Measurements from ENCODE around the gene LSM14B. TPM values are rescaled to one million over a fixed set of nuclear protein-coding genes. Genes with fewer than 3 reads are reported as not detected.

LSM14B gene
- total RNA-seq, 6 experiments from 2014 or later, result 9.5 to 19.8 (median 14.2) TPM

DNA sequence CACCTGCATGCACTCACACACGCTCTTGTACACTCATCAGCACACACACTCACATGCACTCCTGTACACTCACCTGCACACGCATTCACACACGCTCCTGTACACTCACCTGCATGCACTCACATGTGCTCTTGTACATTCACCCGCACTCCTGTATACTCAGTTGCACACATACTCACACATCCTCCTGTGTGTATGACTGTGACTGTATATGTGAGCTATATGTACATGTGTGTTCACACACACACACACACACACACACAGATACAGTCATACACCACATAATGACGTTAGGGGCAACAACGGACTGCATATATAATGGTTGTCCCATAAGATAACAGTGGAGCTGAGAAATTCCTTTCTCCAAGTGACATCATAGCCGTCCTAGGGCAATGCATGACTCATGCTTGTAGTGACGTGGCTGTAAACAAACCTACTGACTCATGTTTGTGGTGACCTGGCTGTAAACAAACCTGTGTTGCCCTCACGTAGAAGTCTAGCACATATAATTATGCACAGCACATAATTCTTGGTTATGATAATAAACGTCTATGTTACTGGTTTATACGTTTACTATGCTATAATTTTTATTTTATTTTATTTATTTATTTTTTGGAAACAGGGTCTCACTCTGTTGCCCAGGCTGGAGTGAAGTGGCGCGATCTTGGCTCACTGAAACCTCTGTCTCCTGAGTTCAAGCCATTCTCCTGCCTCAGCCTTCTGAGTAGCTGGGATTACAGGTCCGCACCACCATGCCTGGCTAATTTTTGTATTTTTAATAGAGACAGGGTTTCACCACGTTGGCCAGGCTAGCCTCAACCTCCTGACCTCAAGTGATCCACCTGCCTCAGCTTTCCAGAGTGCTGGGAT is 33.8 kb upstream of the LSM14B start:
- no peak for TF ChIP-seq POLR2A (IDR thresholded peaks at IDR 0.05)
- TF ChIP-seq, protein P1, sequence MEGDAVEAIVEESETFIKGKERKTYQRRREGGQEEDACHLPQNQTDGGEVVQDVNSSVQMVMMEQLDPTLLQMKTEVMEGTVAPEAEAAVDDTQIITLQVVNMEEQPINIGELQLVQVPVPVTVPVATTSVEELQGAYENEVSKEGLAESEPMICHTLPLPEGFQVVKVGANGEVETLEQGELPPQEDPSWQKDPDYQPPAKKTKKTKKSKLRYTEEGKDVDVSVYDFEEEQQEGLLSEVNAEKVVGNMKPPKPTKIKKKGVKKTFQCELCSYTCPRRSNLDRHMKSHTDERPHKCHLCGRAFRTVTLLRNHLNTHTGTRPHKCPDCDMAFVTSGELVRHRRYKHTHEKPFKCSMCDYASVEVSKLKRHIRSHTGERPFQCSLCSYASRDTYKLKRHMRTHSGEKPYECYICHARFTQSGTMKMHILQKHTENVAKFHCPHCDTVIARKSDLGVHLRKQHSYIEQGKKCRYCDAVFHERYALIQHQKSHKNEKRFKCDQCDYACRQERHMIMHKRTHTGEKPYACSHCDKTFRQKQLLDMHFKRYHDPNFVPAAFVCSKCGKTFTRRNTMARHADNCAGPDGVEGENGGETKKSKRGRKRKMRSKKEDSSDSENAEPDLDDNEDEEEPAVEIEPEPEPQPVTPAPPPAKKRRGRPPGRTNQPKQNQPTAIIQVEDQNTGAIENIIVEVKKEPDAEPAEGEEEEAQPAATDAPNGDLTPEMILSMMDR (IDR thresholded peaks at IDR 0.05), result no peak
- Histone ChIP-seq H3K36me3 (no peaks in the 10 kb centered on the region), H3K9me3 (no peaks in the 10 kb centered on the region), H3K27me3 (no peaks in the 10 kb centered on the region), H3K27ac (no peak overlapping the region), H3K4me1 (no peaks in the 10 kb centered on the region), H3K4me3 (no peak overlapping the region)
- 59% methylated on average over 15 of the region's 15 CpGs for WGBS (ENCODE audit: insufficient coverage, low coverage, low lambda C conversion rate, missing lambda C conversion rate)
- no peak for DNase-seq
- peak in 1 of 4 donors; percentile 88 for ATAC-seq
- intact Hi-C loops (cut with DNase I), result no loop called here

GRCh38 chr20:62089393-62089792 is 32.9 kb upstream of the LSM14B start:
- ATAC-seq, result no peak
- Histone ChIP-seq H3K27ac (no peak overlapping the region), H3K4me1 (no peaks in the 10 kb centered on the region), H3K9me3 (no peaks in the 10 kb centered on the region), H3K36me3 (no peaks in the 10 kb centered on the region), H3K27me3 (no peaks in the 10 kb centered on the region), H3K4me3 (no peak overlapping the region)
- TF ChIP-seq POLR2A (IDR thresholded peaks at IDR 0.05), result no peak
- TF ChIP-seq, protein P1 (IDR thresholded peaks at IDR 0.05), result no peak
- DNase-seq, result no peak
- WGBS (ENCODE audit: insufficient coverage, low coverage, low lambda C conversion rate, missing lambda C conversion rate), result 51% methylated on average over 3 of the region's 3 CpGs
- intact Hi-C loops (cut with DNase I), result no loop called here

DNA sequence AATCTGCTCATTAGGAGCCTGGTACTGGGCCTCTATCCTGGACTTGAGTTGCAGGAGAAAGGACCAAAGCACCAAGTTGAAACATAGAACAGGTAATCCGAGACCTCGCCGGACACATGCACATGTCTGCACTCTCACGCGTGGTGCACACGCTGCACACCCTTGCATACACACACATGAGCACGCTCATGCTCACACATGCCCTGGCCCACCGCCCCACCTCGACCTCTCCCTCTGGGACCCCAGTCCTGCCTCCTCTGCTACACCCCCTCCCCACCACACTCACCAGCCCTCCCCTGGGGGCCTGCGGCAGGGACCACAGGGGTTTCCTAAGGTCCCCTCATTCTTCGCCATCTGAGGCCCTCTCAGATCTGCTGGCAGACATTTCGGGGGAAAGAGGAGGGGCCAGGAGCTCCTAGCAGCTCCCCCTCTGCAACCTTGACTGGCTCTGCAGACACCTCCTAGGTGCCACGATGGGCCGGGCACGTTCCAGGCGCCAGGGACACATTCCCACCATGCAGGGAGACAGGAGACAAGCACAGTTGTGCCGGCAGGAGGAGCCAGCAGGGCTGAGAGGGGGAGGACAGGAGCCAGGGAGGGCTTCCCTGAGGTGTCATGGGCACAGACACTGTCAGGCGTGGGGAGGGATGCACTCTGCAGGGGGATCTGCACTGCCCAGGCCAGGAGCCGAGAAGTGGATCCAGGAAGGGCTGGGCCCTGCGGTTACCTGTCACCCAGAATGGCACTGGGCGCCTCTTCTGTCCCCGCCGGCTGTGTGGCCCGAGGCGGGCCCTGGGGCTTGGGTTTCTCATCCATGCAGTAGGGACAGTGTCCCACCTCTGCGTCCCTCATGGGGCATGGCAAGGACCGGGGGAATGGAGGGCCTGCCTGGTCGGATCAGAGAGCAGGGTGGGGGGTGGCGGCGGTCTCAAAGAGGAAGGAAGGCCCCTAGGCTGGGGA is 25.6 kb upstream of the LSM14B start:
- Histone ChIP-seq H3K27ac (no peak overlapping the region), H3K9me3 (peaks cover 0 to 3% (median 0%) of the 10 kb centered on the region in 4 donors), H3K27me3 (no peaks in the 10 kb centered on the region), H3K36me3 (no peaks in the 10 kb centered on the region), H3K4me1 (no peaks in the 10 kb centered on the region), H3K4me3 (no peak overlapping the region)
- intact Hi-C loops (cut with DNase I), result no loop called here
- no peak for TF ChIP-seq POLR2A (IDR thresholded peaks at IDR 0.05)
- TF ChIP-seq, protein P1 (IDR thresholded peaks at IDR 0.05), result no peak
- DNase-seq, result no peak
- WGBS (ENCODE audit: insufficient coverage, low coverage, low lambda C conversion rate, missing lambda C conversion rate), result 88% methylated on average over 4 of the region's 30 CpGs
- ATAC-seq, result no peak

DNA sequence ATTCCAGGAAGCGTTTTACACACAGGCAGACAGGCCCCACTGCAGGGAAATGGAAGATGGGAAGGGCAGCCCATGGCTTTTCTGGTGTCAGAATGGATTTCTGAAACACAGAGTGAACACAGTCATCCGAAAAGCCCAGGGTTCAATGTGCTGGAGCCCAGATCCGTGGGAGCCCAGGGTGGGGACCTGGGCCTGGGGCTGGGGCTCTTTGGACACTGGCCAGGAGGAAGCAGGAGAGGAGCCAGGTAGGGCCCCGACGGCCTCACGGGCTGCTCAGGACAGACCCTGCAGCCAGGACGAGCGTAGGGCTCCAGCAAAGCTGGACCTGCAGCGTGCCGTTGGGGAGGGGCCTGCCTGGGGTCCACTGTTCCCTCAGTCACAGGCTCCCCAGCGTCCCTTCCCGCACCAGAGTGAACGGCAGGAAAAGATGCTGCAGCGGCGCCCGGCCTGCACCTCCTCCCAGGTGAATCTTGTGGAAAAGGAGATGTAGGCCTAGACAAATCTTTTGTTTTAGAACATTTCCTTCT is 24.3 kb upstream of the LSM14B start:
- no peak overlapping the region for H3K27ac ChIP-seq
- 51% methylated on average over 3 of the region's 16 CpGs for WGBS (ENCODE audit: insufficient coverage, low coverage, low lambda C conversion rate, missing lambda C conversion rate)
- intact Hi-C loops (cut with DNase I), result no loop called here
- peaks cover 0 to 3% (median 0%) of the 10 kb centered on the region in 4 donors for H3K9me3 ChIP-seq
- H3K36me3 ChIP-seq, result no peaks in the 10 kb centered on the region
- DNase-seq, result no peak
- TF ChIP-seq POLR2A (IDR thresholded peaks at IDR 0.05), result no peak
- TF ChIP-seq, protein P1 (IDR thresholded peaks at IDR 0.05), result no peak
- no peak overlapping the region for H3K4me3 ChIP-seq
- no peaks in the 10 kb centered on the region for H3K4me1 ChIP-seq
- no peaks in the 10 kb centered on the region for H3K27me3 ChIP-seq
- no peak for ATAC-seq

Data from right lobe of liver (tissue), 6 donors.